ENCODE results near the gene EPB41L2.
"Not testable (repeated sequence)": the region's sequence is repeated elsewhere in the genome, so short reads cannot be mapped to it uniquely, and the experiment has no call there.

The EPB41L2 gene

DNA sequence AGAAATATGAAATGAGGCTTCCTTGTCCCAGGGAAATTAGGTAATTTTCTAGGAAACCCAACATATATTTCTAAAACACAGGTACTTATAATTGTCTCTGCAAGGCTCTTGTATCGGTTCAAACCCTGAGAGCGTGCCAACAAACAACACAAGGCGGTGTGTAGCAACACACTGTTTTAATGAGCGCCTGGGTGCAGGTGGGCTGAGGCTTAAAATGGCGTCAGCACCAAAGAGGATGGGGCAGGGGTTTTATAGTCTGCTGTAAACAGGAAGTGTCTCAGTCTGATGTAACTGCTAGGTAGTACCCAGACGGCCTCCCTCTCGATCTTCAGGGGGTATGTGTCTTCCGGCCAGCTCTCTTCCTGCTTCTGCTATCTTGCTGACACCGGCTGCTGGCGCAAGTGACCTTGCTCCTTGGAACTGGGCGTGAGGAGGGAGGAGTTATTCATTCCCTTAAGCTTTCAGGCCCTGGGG, 69.7 kb downstream of the EPB41L2 start:
- no peak overlapping the region for H3K4me3 ChIP-seq (ENCODE audit: low read depth, low read length)
- no peak for DNase-seq (ENCODE audit: low read depth)
- TF ChIP-seq, protein P1, sequence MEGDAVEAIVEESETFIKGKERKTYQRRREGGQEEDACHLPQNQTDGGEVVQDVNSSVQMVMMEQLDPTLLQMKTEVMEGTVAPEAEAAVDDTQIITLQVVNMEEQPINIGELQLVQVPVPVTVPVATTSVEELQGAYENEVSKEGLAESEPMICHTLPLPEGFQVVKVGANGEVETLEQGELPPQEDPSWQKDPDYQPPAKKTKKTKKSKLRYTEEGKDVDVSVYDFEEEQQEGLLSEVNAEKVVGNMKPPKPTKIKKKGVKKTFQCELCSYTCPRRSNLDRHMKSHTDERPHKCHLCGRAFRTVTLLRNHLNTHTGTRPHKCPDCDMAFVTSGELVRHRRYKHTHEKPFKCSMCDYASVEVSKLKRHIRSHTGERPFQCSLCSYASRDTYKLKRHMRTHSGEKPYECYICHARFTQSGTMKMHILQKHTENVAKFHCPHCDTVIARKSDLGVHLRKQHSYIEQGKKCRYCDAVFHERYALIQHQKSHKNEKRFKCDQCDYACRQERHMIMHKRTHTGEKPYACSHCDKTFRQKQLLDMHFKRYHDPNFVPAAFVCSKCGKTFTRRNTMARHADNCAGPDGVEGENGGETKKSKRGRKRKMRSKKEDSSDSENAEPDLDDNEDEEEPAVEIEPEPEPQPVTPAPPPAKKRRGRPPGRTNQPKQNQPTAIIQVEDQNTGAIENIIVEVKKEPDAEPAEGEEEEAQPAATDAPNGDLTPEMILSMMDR (IDR thresholded peaks at IDR 0.05; ENCODE audit: low read depth, low read length, missing control alignments) = no peak

DNA sequence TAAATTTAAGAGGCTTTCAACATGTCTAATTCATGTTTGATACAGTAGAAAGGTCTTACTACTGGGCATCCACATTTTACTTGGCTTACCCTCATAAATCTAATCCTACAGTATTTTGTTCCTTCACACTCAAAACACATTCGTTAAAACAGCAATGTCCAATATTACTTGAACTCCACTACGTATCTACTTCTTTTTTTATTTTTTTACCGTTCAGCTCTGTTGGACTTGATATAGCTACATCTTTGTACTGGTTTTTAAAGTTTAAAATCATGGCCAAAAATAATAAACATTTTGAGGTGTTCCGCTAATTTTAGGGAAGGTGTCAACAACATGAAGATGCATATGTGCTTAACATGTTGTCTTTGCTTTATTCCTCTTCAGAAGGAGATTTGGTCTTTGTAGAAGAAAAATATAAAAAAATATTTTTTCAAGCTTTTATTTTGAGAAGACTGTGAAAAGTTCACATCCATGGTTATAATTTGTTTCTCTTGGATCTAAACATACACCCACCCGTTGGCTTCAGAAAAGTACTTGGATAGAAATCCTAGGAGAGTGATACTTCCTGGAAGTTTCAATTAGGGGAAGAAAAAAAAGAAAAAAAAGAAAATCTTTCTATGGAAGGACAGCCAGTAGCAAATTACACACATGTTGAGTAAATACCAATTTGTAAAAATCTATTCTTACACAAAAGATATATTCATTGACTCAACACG, 71.5 kb downstream of the EPB41L2 start:
- DNase-seq (ENCODE audit: low read depth) = no peak
- no peak overlapping the region for H3K4me3 ChIP-seq (ENCODE audit: low read depth, low read length)
- TF ChIP-seq, protein P1 (IDR thresholded peaks at IDR 0.05; ENCODE audit: low read depth, low read length, missing control alignments) = no peak

DNA sequence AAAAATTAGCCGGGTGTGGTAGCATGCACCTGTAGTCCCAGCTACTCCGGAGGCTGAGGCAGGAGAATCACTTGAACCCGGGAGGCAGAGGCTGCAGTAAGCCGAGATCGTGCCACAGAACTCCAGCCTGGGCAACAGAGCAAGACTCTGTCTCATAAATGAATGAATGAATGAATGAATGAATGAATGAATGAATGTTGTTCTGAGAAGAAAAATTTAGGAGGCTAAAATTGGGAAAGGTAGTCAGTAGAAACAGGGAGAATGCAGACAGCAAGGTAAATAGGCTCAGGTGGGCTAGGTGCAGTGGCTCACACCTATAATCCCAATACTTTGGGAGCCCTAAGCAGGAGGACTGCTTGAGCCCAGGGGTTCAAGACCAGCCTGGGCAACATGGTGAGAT, 75.5 kb downstream of the EPB41L2 start:
- not testable (repeated sequence) for DNase-seq (ENCODE audit: low read depth); H3K4me3 ChIP-seq (ENCODE audit: low read depth, low read length)

DNA sequence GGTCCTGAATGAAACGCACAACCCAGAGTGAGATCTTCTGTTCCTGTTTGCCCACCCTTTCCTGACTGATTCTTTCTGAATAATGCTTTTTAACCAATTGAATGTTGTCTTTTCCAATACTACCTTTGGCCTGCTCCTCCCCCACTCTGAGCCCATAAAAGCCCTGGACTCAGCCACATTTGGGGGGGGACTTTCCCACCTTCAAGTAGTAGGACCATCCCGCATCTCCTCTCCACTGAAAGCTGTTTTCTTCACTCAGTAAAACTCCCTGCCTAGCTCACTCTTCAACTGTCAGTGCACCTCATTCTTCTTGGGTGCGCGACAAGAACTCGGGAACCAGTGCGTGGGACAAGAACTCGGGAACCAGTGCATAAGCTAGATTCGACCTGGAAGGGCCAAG, 77.9 kb downstream of the EPB41L2 start:
- DNase-seq (ENCODE audit: low read depth) = no peak
- H3K4me3 ChIP-seq (ENCODE audit: low read depth, low read length) = no peak overlapping the region
- TF ChIP-seq, protein P1 (IDR thresholded peaks at IDR 0.05; ENCODE audit: low read depth, low read length, missing control alignments) = no peak

DNA sequence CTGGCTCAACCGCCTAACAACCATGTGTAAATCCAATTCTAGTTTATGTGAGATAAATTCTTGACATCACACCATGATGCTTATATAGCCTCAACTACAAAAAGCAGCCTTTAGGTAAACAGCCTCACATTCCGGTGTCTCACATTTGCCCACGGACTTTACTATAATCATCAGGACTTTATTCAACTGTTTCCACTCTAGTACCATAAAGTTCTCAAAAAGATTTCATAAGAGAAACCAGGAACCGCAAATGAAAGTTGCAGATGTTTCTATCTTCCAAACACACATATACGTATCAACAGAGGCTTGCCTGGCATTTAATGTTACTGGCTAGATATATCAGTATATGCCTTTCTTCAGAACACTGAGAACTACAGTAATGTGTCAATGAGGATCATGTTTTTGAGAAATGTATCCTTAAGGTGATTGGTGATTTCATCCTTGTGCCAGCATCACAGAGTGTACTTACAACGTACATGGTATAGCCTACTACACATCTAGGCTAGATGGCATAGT, 80.0 kb downstream of the EPB41L2 start:
- H3K4me3 ChIP-seq (ENCODE audit: low read depth, low read length) = no peak overlapping the region
- TF ChIP-seq, protein P1 (IDR thresholded peaks at IDR 0.05; ENCODE audit: low read depth, low read length, missing control alignments) = no peak
- DNase-seq (ENCODE audit: low read depth) = no peak

DNA sequence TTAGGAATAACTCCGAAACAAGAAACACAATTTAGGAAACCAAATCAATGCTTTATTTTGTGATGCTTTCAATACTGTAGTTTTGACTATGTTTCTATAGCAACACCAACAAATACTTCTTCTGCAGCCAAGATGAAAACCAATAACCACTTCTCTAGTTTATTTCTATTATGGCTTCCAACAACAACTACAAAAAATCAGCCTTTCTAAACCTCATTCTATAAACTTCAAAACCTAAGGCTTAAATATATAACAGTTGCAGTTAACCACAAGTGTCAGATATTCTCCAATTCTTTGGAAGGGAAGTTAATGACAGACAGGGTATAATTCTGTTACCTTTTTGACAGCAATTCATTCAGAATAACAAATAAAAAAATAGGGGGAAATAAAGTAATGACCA, 80.9 kb downstream of the EPB41L2 start:
- TF ChIP-seq, protein P1 (IDR thresholded peaks at IDR 0.05; ENCODE audit: low read depth, low read length, missing control alignments) = no peak
- DNase-seq (ENCODE audit: low read depth) = no peak
- H3K4me3 ChIP-seq (ENCODE audit: low read depth, low read length) = no peak overlapping the region

DNA sequence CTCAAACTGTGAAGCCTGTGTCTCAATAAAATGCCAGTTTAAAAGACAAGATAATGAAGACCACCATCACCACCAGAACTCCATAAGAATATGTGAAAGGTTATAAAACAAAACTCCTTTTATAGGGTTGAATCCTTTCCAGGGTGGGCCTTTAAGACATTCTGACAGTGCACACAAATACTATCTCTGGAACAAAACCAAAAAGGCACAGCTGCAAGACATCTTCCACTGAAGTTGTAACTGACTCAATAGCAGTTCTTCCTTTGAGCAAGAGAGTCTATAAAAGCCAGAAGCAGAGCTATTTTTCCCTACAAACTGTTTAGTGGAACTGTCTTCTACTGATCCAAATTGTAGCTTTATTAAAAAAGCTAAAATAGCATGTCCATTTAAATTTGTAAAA, 81.6 kb downstream of the EPB41L2 start:
- TF ChIP-seq, protein P1 (IDR thresholded peaks at IDR 0.05; ENCODE audit: low read depth, low read length, missing control alignments) = no peak
- DNase-seq (ENCODE audit: low read depth) = no peak
- no peak overlapping the region for H3K4me3 ChIP-seq (ENCODE audit: low read depth, low read length)
